GM18498 (cell line): Measurements from ENCODE around the gene TNFAIP8L1.
"Not testable (repeated sequence)": the region's sequence is repeated elsewhere in the genome, so short reads cannot be mapped to it uniquely, and the experiment has no call there.

ENCODE experiments used
- ATAC-seq: cut with Tn5 transposase; IDR thresholded peaks from one replicate; pipeline ENCODE4 v1.9.1; 2021; ENCODE audit warnings: mild to moderate bottlenecking, moderate library complexity; ENCODE audit not compliant: unreplicated experiment

The TNFAIP8L1 gene

DNA sequence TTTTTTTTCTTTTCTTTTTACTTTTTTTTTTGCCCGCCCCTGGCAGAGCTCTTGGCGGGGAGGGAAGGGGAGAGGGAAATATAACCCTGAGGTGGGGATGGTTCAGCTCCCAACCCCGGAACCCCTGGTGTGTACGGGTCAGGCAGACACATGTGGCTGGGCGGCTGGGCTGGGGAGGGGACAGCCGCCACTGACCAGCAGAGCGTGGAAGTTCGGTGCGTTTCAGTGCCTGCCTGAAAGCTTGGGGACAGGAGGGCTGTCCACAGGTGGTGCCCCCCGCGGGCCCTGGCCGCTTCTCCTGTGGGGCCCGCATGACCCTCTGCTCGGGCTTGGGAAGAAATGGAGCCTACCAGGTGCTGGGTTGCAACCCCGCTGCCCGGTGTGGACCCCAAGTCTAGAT, 36.0 kb downstream of the TNFAIP8L1 start:
- no peak for ATAC-seq

DNA sequence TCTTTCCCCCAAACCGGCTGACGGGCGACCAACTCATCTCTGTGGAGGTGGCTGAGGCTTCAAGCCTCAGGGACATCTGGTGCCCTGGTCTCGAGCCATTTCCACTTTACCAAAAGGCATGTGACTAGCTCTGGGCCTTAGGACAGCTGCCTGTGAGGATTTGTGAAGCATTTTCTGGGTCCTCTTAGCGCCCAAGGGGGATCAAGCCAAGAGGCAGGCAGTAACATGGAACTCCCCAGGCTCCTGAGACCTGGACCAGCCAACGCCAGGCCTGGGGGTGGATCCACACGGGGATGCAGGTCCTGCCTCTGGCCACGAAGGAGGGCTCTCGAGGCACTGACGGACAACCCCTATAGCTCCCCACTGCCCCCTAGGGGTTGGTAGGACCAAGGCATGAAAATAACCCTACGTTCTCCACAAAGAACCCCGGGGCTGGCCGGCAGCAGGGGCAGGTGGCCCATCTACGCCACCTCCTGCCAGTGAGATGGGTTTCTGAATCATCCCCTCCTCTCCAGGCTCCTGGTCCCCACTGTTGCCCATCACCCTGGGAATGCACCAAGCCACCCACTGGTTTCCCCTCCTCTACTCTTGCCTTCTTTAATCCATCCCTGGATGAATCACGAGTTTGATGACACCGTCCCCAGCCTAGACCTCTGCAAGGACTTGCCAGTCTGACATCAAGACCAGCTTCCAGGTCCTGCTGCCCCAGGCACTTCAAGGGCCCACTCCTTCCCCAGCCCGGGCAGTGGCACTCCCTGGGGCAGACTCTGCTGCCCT, 37.8 kb downstream of the TNFAIP8L1 start:
- no peak for ATAC-seq

DNA sequence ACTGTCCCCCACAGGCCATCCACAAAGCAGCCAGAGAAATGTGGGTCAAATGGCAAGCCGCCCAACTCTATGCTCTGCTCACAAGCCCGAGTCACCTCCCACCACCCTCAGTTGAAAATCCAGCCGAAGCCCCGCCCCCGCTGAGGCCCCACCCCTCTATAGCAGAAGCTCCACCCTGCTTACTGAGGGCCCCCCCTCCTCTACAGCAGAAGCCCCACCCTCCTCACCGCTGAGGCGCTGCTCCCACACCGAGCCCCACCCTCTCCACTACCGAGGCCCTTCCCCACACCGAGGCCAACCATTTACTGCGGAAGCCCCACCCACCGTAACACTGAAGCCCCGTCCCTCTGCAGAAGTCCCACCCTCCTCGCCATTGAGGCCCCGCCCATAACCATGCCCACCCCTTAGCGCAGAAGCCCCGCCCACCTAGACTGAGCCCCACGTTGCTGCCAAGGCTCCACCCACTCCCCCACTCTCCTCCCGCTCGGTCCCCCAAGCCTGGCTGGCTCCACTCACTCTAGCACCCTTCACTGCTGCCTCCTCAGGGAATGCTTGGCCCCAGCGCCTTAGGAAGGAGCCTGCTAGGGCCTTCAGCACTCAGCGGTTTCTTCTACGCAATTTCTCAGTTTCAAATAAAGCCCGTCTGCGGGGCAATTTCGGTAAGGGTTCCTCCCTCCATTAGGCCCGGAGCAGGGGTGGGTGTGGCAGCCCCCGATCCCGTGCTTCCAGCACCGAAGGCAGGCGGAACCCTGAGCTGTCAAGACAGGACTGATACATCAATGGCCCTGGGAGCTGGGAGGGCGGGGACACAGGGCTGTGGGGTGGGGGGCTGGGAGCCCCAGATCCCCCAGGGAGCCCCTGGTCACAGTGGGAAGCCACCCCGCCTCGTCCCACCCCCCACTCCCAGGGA, 39.8 kb downstream of the TNFAIP8L1 start:
- ATAC-seq, result no peak

DNA sequence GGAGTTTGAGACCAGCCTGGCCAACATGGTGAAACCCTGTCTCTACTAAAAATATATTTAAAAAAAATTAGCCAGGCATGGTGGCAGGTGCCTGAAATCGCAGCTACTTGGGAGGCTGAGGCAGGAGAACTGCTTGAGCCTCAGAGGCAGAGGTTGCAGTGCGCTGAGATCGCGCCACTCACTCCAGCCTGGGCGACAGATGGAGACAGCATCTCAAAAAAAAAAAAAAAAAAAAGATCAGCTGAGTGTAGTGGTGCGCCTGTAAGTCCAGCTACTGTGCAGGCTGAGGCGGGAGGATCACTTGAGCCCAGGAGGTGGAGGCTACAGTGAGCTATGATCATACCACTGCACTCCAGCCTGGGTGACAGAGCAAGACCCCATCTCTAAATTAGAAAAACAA, 40.7 kb downstream of the TNFAIP8L1 start:
- ATAC-seq, result not testable (repeated sequence)

DNA sequence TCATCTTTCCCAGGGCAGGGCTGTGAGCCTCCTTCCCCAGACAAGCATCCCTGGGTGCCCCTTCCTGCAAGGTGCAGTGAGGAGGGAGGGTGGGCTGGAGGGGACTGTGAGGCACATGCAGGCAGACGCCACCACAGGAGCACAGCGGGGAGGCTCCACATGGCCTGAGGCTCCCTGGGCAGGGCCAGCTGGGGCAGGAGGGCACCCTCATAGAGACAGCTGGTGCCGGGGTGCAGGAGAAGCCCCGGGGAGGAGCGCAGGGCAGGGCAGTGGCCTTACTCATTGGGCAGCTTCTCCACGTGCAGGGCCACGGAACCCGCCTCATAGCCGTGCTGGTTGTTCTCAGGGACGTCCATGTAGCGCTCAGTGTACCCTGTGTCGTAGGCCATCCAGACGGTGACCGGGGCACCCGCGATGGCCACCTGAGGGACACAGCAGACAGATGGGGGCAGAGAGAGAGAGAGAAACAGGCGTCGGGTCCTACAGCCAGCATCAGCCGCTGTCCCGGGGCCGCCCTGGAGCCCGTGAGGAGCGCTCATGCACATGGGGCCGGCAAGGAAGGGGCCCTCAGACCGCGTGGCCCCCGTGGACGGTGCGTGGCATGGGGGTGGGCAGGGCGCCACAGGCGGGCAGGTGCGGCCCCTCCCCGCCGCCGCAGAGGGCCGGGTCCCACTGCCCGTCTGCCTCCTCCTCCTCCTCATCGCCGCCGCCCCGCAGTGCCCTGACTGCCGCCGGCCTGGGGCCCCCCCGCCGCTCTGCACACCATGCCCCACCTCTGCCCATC, 43.3 kb downstream of the TNFAIP8L1 start:
- no peak for ATAC-seq

DNA sequence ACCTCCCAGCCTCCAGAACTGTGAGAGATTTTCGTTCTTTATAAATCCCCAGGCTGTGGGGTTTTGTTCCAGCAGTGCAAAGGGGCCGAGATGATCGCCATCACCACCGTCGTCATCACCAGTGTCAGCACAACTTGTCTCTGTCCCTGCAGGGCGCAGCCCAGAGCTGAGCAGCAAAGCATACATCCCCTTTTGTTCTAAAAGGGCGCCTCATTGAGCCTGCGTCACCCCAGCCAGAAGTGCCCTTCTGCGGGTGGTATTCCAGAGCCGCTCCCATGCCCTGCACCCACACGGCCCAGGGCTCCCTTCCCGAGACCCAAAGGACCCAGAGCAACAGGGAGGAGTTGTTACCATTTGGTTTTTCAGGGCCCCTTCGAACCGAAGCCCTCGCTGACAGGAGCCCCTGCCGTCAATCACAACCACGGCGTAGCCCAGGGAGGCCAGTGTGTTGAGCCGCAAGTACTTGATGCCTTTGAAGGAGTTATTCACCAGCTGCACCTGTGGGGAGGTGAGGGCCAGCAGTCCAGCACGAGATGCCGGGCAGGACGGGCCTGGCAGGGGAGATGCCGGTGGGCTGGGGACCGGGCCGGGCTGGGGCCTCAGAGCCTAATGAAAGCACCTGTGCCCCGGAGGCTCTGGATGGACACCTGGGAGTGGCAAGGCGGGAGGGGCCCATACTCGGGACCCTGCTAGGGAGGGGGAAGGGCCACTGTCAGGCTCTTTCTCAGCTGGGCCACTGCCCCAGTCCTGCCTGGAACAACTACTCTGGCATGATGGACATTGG, 45.2 kb downstream of the TNFAIP8L1 start:
- no peak for ATAC-seq

DNA sequence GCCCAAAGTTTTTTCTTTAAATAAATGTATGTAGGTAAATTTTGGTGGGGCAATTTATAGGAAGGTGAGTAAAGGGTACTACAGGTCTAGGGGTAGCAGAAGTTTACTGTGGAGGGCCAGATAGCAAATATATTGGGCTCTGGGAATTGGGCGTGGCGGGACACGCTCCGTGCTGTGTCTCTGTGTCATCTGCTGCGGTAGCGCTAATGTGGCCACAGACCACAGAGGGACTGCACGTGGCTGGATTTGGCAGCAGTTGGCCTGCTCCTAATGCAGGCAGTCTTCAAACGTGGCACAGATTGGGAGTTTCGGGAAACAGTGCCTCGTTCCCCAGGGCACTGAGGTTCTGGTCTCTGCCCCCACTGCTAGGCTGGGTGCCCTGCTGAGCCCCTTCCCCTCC, 47.4 kb downstream of the TNFAIP8L1 start:
- ATAC-seq, result no peak

DNA sequence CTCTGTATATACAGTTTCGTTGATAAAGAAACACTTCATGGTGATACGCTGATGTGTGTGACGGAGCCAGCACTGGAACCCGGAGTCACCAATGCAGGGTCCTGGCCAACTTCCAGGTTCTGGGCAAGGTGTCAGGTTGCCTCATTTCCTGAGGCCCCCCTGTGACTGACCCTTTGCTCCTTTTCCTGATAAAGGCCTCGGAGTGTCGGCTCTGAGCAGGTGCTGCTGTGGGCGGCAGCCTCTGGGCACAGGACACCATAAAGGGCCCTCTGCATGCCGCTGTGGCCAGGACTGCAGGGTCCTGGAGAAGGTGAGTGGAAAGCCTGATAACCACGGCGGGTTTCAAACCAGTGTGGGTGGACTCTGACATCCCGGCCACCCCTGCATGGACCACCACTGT, 48.1 kb downstream of the TNFAIP8L1 start:
- no peak for ATAC-seq

DNA sequence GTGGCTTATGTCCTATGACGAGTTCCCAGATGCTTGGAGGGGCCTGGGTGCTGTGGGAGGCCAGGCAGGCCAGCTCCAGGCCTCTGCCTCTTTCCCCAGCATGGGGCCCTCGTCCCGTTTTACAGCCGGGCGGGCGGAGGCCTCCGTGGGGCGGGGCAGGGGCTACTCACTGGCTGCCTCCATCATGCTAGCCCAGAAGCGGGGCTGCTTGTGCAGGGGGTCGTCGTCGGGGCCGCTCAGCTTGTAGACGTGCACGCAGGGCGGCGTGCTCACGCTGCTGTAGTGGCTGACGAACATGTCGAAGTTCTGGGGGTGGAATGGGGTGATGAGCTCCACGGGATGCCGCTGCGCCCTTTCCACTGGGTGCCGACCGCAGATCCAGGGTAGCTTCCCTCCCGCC, 49.3 kb downstream of the TNFAIP8L1 start:
- ATAC-seq, result no peak

DNA sequence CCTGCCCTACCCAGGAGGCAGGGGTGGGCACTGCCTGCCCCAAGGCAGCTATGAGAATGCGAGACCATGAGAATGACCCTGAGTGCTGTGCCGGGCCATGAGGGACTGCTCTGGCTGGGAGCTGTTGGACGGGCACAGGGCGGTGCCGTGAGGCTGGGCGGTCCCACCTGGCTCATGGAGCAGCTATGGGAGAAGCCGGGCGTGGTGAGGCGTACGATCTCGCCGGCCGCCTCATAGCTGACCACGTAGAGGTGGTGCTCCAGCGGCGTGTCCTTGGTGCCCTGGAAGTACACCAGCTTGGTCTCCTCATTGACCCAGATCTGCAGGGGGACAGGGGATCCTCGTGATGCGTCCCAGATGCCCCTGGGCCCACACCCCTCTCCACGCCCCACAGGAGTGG, 50.1 kb downstream of the TNFAIP8L1 start:
- no peak for ATAC-seq

DNA sequence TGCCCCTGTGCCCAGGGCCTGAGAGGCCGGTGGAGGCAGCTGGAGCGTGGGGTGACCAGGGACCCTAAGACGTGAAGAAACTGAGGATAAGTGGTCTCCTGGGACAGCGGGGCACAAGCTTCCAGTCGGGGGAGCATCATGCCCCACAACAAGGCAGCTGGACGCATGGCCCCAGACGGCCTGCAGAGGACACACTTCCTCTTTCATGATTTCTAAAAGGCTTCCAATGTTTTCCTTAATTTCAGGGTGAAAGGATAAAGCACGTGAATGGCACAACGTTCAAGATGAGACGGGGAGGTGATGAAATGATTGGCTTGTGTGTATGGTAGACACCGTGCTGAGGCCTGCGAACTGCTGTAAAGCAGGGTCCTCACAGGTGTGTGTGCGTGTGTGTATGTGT, 51.0 kb downstream of the TNFAIP8L1 start:
- ATAC-seq, result no peak

DNA sequence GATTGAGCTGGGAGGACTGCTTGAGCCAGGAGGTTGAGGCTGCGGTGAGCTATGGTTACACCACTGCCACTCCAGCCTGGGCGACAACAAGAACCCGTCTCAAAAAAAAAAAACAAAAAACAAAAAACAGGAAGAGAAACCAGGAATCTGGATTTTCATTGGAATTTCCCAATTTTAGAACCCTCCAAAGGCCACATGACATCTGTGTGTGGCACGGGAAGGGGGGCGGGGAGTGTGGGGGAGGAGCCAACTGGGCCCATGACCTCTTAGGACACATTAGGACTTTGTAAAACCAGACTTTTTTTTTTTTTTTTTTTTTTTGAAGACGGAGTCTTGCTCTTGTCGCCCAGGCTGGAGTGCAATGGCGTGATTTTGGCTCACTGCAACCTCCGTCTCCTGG, 52.1 kb downstream of the TNFAIP8L1 start:
- no peak for ATAC-seq

DNA sequence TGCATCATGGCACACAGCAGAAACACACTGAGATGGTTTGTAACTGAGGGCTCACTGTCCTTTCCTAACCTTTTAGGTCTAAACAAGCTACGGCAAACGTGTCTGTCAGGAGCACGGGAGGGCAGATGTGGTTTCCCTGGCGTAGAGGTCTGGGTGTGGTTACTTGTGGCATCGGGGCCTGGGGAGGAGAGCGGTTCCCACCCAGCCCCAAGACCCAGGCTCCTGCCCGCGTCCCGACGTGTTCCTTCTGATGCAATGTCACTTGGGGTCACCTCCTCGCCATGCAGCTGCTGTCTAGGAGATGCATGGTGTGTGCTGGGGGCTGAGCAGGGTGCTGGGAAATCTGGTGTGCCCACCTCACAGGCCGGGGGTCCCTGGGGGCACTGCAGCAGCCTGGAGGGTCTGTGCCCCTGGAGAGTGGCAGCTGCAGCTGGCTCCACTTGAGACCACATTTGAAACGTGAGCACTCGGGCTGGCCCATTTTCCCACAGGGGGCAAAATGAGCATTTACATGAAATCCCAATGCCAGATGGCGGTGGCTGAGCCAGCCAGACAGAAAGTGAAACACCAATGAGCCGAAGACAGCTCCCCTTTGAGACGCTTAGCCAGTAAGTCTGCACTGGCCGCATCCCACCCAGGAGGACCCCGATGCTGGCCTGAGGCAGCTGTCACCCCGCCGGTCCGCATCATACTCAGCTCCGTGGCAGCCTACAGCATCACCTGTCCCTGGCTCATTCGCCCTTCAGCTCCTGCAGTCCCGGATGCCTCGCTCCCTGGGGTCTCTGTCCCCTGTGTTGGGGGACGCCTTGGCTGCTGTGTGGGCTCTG, 53.1 kb downstream of the TNFAIP8L1 start:
- ATAC-seq, result no peak

DNA sequence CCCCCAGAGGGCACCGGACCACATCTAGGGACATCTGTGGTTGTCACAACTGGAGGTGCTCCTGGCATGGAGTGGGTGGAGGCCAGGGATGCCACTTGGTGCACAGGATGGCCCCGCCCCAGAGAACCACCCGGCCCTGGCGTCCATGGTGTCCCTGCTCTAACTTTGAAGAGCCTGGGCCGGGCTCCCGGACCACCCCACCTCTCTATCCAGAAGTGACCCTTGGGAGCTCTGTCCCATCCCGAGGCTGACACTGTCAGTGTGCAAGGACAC, 53.7 kb downstream of the TNFAIP8L1 start:
- no peak for ATAC-seq

DNA sequence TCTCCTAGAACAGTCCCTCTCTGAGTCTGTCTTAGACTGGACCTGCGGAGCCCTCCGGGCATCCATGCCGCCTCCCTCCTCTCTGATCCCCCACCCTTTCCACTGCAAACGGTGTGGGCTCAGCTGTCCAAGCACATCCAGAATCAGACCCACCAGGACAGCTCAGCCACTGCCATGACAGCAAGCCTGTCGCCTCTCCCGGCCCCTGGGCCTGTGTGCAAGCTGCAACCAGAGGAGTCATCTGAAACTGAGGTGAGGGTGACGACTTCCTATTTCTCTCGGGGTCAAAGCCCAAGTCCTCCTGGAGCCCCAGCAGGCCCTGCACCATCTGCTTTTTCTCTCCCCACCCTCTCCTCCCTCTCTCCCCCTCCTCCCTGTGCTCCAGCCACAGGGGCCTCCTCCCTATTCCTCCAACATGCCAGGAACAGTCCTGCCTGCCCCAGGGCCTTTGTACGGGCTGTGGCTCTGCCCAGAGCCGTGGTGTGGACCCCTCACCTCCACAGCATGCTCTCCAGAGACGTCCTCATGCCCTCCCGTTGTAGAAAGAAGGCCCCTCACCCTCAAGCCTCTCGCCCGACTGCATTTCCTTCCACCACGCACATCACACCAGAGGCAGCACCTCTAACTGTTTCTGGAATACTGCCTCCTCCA, 54.3 kb downstream of the TNFAIP8L1 start:
- ATAC-seq, result no peak

DNA sequence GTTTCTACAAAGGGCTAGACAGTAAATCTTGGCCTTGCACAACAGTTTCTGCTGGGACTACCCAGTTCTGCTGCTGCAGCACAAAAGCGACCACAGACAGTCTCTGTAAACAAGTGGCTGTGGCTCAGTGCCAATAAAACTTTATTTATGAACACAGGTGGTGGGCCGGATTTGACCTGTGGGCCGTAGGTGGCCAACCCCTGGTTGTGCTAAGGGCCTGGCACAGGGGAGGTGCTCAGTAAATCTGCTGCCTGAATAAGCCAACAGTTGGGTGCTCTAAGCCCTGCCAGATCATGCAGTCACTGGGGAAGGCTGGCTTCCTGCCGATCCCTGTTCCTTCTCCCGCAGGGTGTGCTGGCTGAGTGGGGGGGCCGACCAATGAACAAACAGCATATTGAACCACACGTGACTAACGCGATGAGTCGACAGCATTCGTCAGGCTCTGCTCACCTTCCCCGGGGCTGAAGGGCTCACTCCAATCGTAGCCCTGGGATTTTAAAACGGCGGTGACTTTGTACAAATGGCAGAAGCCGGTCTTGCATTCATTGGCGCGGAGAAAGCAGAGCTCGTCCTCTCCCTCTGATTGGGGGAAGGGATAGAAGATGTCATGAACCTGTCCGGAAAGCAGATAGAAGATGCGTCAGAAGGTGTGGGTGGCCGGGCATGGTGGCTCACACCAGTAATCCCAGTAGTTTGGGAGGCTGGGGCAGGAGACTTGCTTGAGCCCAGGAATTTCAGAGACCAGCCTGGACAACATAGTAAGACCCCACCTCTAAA, 55.1 kb downstream of the TNFAIP8L1 start:
- no peak for ATAC-seq

DNA sequence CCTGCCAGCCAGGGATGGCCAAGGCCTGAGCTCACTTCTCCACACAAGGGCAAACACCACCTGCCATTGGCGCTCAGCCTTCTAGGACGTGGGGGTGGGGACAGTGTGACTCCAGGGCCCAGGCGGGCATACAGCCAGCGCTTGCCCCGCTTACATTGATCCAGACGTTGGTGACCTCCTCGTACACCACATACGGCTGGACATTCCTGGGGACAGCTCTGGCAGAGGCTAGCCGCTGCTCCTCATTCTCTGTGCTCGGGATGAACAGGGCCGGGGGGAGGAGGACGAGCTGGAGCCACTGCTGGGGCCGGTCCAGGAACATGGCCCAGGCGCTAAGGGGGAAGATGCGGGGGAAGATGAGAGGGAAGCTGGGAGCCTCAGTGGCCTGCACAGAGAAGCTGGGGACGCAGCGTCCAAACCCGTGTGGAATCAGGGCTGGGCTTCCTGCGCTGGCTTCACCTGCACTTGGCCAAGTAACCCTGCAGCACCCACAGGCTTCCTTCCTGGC, 56.0 kb downstream of the TNFAIP8L1 start:
- ATAC-seq, result no peak

DNA sequence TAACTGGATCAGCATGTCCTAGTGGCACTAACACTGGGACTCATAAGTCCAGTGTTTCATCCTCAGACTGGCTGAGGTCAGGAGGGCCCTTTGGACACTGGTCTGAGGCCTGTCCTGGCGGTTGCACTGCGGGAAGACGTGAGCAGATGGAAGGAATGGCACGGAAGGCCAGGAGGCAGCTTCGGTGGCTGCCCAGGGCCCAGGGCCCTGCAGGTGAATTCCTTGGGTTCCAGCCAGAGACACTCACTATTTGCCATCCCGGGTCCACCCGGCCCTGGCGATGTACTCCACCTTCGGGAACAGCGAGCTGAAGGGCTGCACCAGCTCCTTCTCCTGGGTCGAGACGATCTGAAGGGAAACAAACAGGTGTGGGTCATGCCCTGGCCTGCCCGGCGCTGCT, 58.0 kb downstream of the TNFAIP8L1 start:
- ATAC-seq, result no peak
